GM19240 (cell line): Measurements from ENCODE around the gene FANCG.

Experiments used
- DNase-seq: peaks from one replicate; pipeline ENCODE4 v3.0.0; 2011; ENCODE audit warnings: low spot score; ENCODE audit not compliant: insufficient read length

Gene FANCG

DNA sequence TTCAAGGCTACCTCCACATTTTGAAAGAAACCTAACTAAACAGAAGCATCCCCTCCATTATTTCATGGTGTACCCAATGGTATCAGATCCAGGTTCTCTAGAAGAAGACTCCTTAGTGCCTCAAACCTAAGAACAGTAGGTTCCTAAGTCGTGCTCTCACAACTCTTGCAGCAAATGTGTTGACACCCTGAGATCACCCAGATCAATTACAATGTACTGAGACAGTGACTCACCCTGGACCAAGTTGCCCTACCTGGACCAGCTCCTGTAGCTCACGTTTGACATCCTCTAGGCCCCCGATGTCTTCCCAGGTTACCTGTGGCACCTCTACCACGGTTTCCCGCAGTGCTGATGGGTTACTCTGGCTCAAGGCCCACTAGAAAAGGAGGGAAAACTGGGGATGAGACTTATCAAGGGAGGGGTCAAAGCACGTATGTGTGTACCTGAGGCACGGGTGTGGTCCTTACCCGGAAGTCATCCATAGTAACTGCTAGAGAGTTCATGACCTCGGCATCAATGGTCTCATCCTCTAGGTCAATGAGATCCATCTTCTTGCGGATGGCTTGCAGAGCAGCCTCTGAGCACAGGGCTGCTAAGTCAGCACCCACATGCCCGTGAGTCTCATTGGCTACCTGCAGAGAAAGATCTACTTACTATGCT, 19.1 kb downstream of the FANCG start:
- DNase-seq = no peak

- no peak for DNase-seq
These were observed 20.3 kb downstream of the FANCG start for GRCh38 chr9:35059438-35059837.

DNA sequence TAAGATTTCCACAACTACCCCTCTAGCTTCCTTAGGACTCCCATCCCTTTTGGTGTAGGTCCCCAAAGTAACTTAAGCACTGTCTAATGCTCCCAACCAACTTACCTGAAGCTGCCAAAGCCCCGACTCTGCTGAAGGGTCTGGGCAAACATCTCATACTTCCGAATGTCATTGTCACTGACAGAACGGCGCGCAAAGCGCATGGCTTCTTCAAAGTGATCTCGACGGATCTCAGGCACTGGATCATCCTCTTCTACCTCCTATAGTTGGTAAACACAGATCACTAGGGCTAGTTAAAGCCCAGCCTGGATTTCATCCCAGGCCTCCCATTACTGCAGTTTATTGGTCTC, 22.5 kb downstream of the FANCG start:
- DNase-seq = no peak

GRCh38 chr9:35056571-35057270, 23.0 kb downstream of the FANCG start:
- DNase-seq = no peak

- DNase-seq = no peak
These were observed 24.7 kb downstream of the FANCG start for GRCh38 chr9:35054871-35055644.

GRCh38 chr9:35054185-35054835, 25.4 kb downstream of the FANCG start:
- no peak for DNase-seq

GRCh38 chr9:35051069-35051967, 28.4 kb downstream of the FANCG start:
- DNase-seq = no peak

- DNase-seq = no peak
These were observed 31.2 kb downstream of the FANCG start for GRCh38 chr9:35048511-35048910.

DNA sequence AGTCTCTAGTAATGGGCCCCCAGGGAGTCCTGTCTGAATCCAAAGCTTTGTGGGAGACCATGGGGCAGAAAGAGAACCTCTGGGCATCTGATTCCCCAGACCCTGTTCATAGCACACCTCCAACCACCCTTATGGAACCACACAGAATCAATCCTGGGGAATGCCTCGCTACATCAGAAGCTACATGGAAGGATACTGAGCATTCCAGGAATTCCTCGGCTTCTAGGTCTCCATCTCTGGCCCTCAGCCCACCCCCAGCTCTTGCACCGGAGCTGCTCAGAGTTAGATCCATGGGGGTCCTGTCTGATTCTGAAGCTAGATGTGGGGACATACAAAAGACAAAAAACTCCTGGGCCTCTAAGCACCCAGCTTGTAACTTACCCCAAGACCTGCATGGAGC, 35.7 kb downstream of the FANCG start:
- no peak for DNase-seq

DNA sequence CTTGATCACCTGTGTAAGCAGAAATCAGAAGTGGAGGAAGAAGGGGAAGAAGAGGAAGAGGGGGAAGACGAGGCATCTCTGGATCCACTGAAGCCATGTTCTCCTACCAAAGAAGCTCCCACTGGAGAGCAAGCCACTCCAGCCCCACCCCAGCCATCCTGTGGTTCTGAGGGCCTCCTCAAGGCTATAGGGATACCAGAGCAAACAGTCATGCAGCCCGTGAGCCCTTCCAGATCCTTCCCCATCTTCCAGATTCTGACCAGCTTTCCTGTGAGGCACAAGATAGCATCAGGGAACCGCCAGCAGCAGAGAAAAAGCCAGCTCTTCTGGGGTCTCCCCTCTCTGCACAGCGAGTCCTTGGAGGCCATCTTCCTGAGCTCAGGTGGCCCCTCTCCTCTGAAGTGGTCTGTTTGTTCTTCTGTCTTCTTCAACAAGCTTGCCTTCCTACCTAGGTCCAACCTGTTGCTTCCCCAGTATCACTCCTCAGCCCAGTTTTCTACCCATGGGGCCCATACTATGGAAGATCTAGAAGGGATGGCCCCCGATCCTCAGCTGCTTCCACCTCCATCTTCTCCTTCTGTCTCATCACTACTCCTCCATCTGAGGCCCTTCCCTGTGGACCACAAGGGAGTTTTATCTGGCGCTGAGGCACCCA, 36.7 kb downstream of the FANCG start:
- DNase-seq = no peak

GRCh38 chr9:35042081-35042604, 37.6 kb downstream of the FANCG start:
- no peak for DNase-seq

- no peak for DNase-seq
These were observed 43.7 kb downstream of the FANCG start for GRCh38 chr9:35035851-35036701.

- DNase-seq = no peak
These were observed 46.6 kb downstream of the FANCG start for GRCh38 chr9:35033101-35033500.

- no peak for DNase-seq
These were observed 49.9 kb downstream of the FANCG start for GRCh38 chr9:35029852-35030251.

GRCh38 chr9:35029241-35029640, 50.5 kb downstream of the FANCG start:
- DNase-seq = no peak

DNA sequence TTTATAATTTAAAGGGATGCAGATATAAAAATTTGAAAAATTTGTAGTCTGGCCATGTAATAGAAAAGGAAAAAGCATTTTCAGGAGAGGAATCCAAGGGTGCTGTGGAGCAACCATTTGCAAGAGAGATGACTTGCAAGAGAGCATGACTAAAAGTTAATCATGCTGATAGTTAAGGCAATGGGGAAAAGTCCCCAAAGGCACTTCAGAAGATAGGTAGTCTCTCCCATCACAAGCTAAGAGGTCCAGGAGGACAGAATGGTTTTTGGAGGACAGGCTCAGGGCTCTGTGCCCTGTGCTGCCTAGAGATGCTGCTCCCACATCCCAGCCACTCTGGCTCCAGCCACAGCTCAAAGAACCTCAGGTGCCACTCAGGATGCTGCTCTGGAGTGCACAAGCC, 51.4 kb downstream of the FANCG start:
- DNase-seq = no peak

DNA sequence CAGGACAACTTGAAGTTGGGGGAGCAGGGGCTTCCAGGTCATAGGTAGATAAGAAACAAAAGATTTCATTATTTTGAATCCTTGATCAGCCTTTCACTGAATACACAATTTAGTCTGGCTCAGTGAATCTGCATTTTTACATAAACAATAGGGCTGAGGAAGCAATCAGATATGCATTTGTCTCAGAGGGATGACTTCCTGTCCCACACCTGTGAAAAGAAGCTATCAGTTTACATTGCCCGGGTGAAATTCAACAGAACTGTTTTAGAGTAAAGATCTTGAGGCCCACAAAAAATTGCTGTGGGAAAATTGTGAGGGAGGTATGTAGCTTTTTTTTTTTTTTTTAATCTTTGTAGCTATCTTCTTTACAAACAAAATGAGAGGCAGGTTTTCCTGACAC, 51.9 kb downstream of the FANCG start:
- no peak for DNase-seq

DNA sequence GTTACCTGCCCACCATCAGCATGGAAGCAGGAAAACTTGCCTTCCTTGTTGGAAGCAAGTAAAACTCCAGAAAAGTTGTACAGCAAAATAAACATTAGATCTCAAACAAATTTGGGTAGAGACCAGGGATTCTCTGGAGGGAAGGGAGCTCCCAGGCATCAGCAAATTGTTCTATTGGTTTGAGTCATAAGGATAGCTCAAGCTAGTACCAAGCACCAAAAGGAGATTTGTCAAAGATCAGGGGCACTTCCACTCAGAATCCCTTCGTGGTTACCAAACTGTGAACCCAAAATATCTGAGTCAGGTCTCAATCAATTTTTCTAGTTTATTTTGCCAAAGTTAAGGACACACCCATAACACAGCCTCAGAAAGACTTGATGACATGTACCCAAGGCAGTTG, 52.4 kb downstream of the FANCG start:
- DNase-seq = no peak

GRCh38 chr9:35026671-35027070, 53.1 kb downstream of the FANCG start:
- no peak for DNase-seq
